Kidney (tissue), 14 donors: ENCODE results near the gene PTGER1. TPM values are rescaled to one million over a fixed set of nuclear protein-coding genes. Genes with fewer than 3 reads are reported as not detected.

Experiments used
- DNase-seq, 5 donors: peaks; one replicate each; pipeline ENCODE4 v3.0.0-alpha.2; 2013 to 2020
- FAIRE-seq: peaks from 2 replicates; lab custom pipeline; 2012; peaks lifted over from hg19 to GRCh38; lab: Jason Lieb, UNC
- H3K27ac ChIP-seq, 2 donors: one replicate each; pipeline ENCODE4 v1.7.0; 2013; ENCODE audit warnings: low read depth in 2 of 2, low read length in 2 of 2, inconsistent platforms in 1 of 2
- H3K27me3 ChIP-seq: one replicate; pipeline ENCODE4 v1.7.1; 2013; ENCODE audit warnings: low read length, inconsistent platforms; ENCODE audit not compliant: control insufficient read depth, insufficient read depth
- H3K36me3 ChIP-seq, 3 donors: one replicate each; pipeline versions ENCODE4 v1.7.0 to v1.7.1; 2013; ENCODE audit warnings: low read length in 3 of 3, control low read depth in 1 of 3, inconsistent platforms in 1 of 3; ENCODE audit not compliant: insufficient read depth in 3 of 3, control insufficient read depth in 2 of 3
- H3K4me1 ChIP-seq, 3 donors: one replicate each; pipeline versions ENCODE4 v1.7.0 to v1.7.1; 2013; ENCODE audit warnings: low read length in 3 of 3, inconsistent platforms in 1 of 3, low read depth in 1 of 3; ENCODE audit not compliant: control insufficient read depth in 2 of 3, insufficient read depth in 2 of 3
- H3K4me3 ChIP-seq, 3 donors: one replicate each; pipeline versions ENCODE4 v1.7.0 to v1.8.1; 2013; ENCODE audit warnings: low read length in 3 of 3, control low read depth in 1 of 3, inconsistent platforms in 1 of 3
- H3K9ac ChIP-seq, 3 donors: one replicate each; pipeline versions ENCODE4 v1.7.0 to v1.7.1; 2013; ENCODE audit warnings: low read length in 3 of 3, control low read depth in 1 of 3, inconsistent platforms in 1 of 3
- H3K9me3 ChIP-seq, 3 donors: one replicate each; pipeline versions ENCODE4 v1.7.0 to v1.7.1; 2013; ENCODE audit warnings: low read length in 3 of 3, control low read depth in 1 of 3, inconsistent platforms in 1 of 3; ENCODE audit not compliant: control insufficient read depth in 2 of 3, insufficient read depth in 1 of 3
- CTCF ChIP-seq: IDR thresholded peaks from 3 replicates; pipeline ENCODE4 v1.5.1; 2012; ENCODE audit warnings: mild to moderate bottlenecking, moderate library complexity, borderline replicate concordance; ENCODE audit not compliant: insufficient read depth; ENCODE audit errors: extremely low read depth
- intact Hi-C: fragments of 100-400 bp; cut with DNase I; formaldehyde crosslinking; loops from one replicate; pipeline ENCODE4 v1.11.1; 2022
- polyA plus RNA-seq: library from polyadenylated mRNA; stranded (reverse); fragments of 350-450 nt; fragmentation: Illumina TruSeq; extraction: RNeasy Lipid Tissue Mini Kit (QIAGEN cat#74804); gene quantifications from one replicate; pipeline ENCODE4 v1.2.3, GENCODE V29; 2014; ENCODE audit warnings: low read depth, low replicate concordance; ENCODE audit not compliant: insufficient read depth
- total RNA-seq: library from RNA; stranded (reverse); fragmentation: NEBNext Ultra II Directional; extraction: Animal tissue kit (Norgen Biotek cat#: 25700); gene quantifications from one replicate; pipeline ENCODE4 v1.2.1, GENCODE V29; 2021
- donor health status: control.
- donor health status: control.
- donor health status: control.
- donor health status: control.
- donor health status: control.
- donor health status: DM: yes; HTN: yes; CAD: no.
- donor health status: Normal renal cell carcinoma (clear cell type).

The PTGER1 gene
- total and polyA plus RNA-seq, 2 donors from 2014 or later: 14.3 to 19.0 TPM

- no peak for DNase-seq
- no peak for FAIRE-seq
- intact Hi-C loops: no loop called here
- H3K27ac ChIP-seq: no peak overlapping the region
- H3K9me3 ChIP-seq: no peaks in the 10 kb centered on the region
- peak overlapping the region in 1 of 3 donors; percentile 16 for H3K4me3 ChIP-seq
- no peak overlapping the region for H3K9ac ChIP-seq
- H3K27me3 ChIP-seq: no peaks in the 10 kb centered on the region
- H3K36me3 ChIP-seq: peaks cover 18 to 41% (median 36%) of the 10 kb centered on the region in 3 donors
- peaks cover 0 to 11% (median 0%) of the 10 kb centered on the region in 3 donors for H3K4me1 ChIP-seq
- TF ChIP-seq CTCF: no peak
Measured at GRCh38 chr19:14443632-14444216, 31.4 kb downstream of the PTGER1 start.

- H3K9ac ChIP-seq: no peak overlapping the region
- H3K27ac ChIP-seq: no peak overlapping the region
- H3K4me3 ChIP-seq: no peak overlapping the region
- FAIRE-seq: no peak
- no peak for TF ChIP-seq CTCF
- H3K9me3 ChIP-seq: no peaks in the 10 kb centered on the region
- DNase-seq: no peak
- H3K36me3 ChIP-seq: peaks cover 15 to 36% (median 30%) of the 10 kb centered on the region in 3 donors
- intact Hi-C loops: no loop called here
- no peaks in the 10 kb centered on the region for H3K27me3 ChIP-seq
- H3K4me1 ChIP-seq: peaks cover 0 to 11% (median 0%) of the 10 kb centered on the region in 3 donors
Measured at GRCh38 chr19:14442891-14443631, 32.1 kb downstream of the PTGER1 start.

GRCh38 chr19:14441041-14441938 lies 33.9 kb downstream of the PTGER1 start:
- no peak overlapping the region for H3K9ac ChIP-seq
- TF ChIP-seq CTCF: no peak
- intact Hi-C loops: no loop called here
- no peaks in the 10 kb centered on the region for H3K27me3 ChIP-seq
- FAIRE-seq (no peak), DNase-seq (no peak)
- peaks cover 17 to 27% (median 22%) of the 10 kb centered on the region in 3 donors for H3K36me3 ChIP-seq
- no peak overlapping the region for H3K4me3 ChIP-seq
- no peak overlapping the region for H3K27ac ChIP-seq
- peaks cover 0 to 11% (median 0%) of the 10 kb centered on the region in 3 donors for H3K4me1 ChIP-seq
- H3K9me3 ChIP-seq: no peaks in the 10 kb centered on the region
